MCF 10A (cell line): Measurements from ENCODE around the gene SLC25A39. TPM values are rescaled to one million over a fixed set of nuclear protein-coding genes. Genes with fewer than 3 reads are reported as not detected.

Experiments
- BruUV-seq: library from RNA; stranded (reverse); fragments of 400-500 nt; replicated peaks from 2 replicates; lab custom pipeline; 2021; lab: Mats Ljungman, UMichigan
- CTCF ChIA-PET: fragments of 300-600 bp; sonication (Branson Sonifier 250); formaldehyde crosslinking; extraction: SDS; loops from one replicate; lab custom pipeline; 2021; ENCODE audit warnings: antibody characterized with exemption, inconsistent platforms; lab: Yijun Ruan, JAX
- POLR2A ChIA-PET: fragments of 300-600, 350-650 bp; sonication (Branson Sonifier 250); formaldehyde crosslinking; extraction: SDS; loops from one replicate; lab custom pipeline; 2020; ENCODE audit warnings: antibody characterized with exemption, inconsistent platforms; lab: Yijun Ruan, JAX
- DNase-seq: peaks from one replicate; pipeline ENCODE4 v3.0.0-alpha.2; 2018; ENCODE audit not compliant: unreplicated experiment
- H3K27ac Mint-ChIP-seq: one replicate; pipeline ENCODE4 v1.8.0; 2022; ENCODE audit warnings: mild to moderate bottlenecking, low read depth, mixed read lengths; ENCODE audit not compliant: unreplicated experiment
- H3K27me3 Mint-ChIP-seq: one replicate; pipeline ENCODE4 v1.8.0; 2022; ENCODE audit warnings: mixed read lengths; ENCODE audit not compliant: insufficient read depth, unreplicated experiment
- H3K36me3 Mint-ChIP-seq: one replicate; pipeline ENCODE4 v1.8.0; 2022; ENCODE audit warnings: mild to moderate bottlenecking, moderate library complexity, mixed read lengths; ENCODE audit not compliant: insufficient read depth, unreplicated experiment
- H3K4me1 Mint-ChIP-seq: one replicate; pipeline ENCODE4 v1.8.0; 2022; ENCODE audit warnings: mixed read lengths; ENCODE audit not compliant: insufficient read depth, unreplicated experiment
- H3K4me3 Mint-ChIP-seq: one replicate; pipeline ENCODE4 v1.8.0; 2022; ENCODE audit warnings: mild to moderate bottlenecking, moderate library complexity, mixed read lengths; ENCODE audit not compliant: unreplicated experiment
- H3K9me3 Mint-ChIP-seq: one replicate; pipeline ENCODE4 v1.8.0; 2022; ENCODE audit warnings: mixed read lengths; ENCODE audit not compliant: unreplicated experiment
- intact Hi-C: fragments of 100-400 bp; cut with micrococcal nuclease; formaldehyde crosslinking; loops from 2 replicates; pipeline ENCODE4 v1.14.1; 2022
- total RNA-seq: library from RNA; stranded (reverse); gene quantifications from 2 replicates; pipeline ENCODE4 v1.2.3, GENCODE V29; 2022
- TF ChIP-seq, protein P1 (sequence below): fragments of 200-600 bp; IDR thresholded peaks from one replicate; pipeline ENCODE4 v1.8.0; 2022; ENCODE audit warnings: antibody characterized with exemption, mild to moderate bottlenecking; ENCODE audit not compliant: unreplicated experiment

Gene SLC25A39
- total RNA-seq, 1 experiment from 2014 or later = 157 TPM

DNA sequence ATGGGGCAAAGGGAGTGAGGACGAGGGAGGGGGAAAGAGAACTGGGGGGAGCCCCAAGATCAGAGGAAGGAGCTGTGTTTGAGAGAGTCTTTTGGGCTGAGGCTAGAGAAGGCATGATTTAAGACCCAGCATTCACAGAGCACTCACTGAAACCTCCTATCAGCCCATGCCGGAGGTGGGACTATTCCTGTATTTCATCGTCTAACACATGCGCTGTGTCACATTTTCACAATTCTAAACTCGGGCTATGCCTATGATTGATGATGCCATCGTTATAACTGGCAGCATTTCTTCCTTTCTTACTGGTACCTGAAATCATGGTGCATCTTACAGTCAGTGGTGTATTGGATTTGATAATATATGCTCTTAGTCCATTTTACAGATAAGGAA is 35.5 kb upstream of the SLC25A39 start:
- TF ChIP-seq, protein P1, sequence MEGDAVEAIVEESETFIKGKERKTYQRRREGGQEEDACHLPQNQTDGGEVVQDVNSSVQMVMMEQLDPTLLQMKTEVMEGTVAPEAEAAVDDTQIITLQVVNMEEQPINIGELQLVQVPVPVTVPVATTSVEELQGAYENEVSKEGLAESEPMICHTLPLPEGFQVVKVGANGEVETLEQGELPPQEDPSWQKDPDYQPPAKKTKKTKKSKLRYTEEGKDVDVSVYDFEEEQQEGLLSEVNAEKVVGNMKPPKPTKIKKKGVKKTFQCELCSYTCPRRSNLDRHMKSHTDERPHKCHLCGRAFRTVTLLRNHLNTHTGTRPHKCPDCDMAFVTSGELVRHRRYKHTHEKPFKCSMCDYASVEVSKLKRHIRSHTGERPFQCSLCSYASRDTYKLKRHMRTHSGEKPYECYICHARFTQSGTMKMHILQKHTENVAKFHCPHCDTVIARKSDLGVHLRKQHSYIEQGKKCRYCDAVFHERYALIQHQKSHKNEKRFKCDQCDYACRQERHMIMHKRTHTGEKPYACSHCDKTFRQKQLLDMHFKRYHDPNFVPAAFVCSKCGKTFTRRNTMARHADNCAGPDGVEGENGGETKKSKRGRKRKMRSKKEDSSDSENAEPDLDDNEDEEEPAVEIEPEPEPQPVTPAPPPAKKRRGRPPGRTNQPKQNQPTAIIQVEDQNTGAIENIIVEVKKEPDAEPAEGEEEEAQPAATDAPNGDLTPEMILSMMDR = no peak
- ChIA-PET POLR2A (no interaction called here), CTCF (no interaction called here)
- no peak for DNase-seq
- H3K27ac Mint-ChIP-seq = no peak overlapping the region
- no peak overlapping the region for H3K4me3 Mint-ChIP-seq
- intact Hi-C loops = no loop called here
- no peaks in the 10 kb centered on the region for H3K4me1 Mint-ChIP-seq
- H3K36me3 Mint-ChIP-seq = peaks cover 5% of the 10 kb centered on the region
- BruUV-seq = no TSS peak
- H3K27me3 Mint-ChIP-seq = peaks cover 5% of the 10 kb centered on the region
- H3K9me3 Mint-ChIP-seq = no peaks in the 10 kb centered on the region

DNA sequence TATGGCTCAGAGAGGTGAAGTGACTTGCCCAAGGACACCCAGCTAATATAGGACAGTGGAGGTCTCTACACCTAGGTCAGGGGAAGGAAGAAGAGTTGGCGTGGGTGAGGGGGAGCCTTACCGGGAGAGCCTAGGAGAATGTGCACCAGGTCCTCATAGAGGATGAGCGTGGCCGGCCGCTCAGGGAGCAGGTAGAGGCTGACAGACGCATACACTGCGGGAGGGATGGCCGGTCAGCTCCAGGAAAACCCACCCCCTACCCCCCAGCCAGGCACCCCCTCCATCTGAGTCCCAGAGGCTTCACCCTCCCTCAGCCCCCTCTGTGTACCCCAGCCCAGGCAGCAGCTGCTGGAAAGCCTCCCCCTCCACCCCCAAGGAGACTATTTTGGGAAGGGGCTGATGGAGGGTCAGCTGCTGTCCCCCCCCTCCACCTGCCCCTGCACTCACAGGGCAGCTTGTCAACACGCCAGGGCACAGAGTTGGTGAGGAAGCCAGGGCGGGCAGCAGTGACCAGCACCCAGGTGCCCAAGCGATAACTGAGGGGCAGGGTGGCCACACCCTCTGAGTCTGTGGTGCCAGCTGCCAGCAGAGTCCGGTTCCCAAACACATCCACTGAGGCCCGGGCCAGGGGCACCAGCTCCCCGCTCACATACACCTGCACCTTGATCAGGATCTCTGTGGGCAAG is 35.0 kb upstream of the SLC25A39 start:
- no TSS peak for BruUV-seq
- H3K4me1 Mint-ChIP-seq = no peaks in the 10 kb centered on the region
- H3K27ac Mint-ChIP-seq = no peak overlapping the region
- ChIA-PET CTCF (no interaction called here), POLR2A (no interaction called here)
- H3K27me3 Mint-ChIP-seq = no peaks in the 10 kb centered on the region
- H3K36me3 Mint-ChIP-seq = no peaks in the 10 kb centered on the region
- no peak overlapping the region for H3K4me3 Mint-ChIP-seq
- intact Hi-C loops = no loop called here
- DNase-seq = no peak
- no peaks in the 10 kb centered on the region for H3K9me3 Mint-ChIP-seq
- TF ChIP-seq, protein P1 = no peak

DNA sequence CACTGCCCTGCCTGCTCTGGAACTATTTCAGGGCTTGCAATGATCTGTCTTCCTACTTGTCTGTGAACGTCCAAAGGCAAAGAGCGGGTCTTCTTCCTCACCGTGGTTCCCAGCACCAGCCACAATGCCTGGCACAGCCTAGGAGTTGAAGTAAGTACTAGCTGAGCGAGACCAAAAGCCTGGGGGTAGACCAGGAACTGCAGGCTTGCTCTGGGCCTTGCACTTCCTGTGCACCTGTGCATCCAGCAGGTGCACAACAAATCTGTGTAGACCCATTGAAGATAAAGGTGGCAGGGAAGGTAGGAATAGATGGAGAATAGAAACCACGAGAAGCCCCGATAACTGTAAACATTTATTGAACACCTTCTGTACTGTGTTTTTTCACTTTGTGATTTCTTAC is 34.4 kb upstream of the SLC25A39 start:
- H3K27me3 Mint-ChIP-seq = no peaks in the 10 kb centered on the region
- intact Hi-C loops = no loop called here
- ChIA-PET CTCF (interaction anchor here (0.9 to 1.5 kb wide), 2 partner anchors 11 to 28 kb away, joined by 3 to 5 read pairs; no protein-coding TSS in a partner anchor), POLR2A (no interaction called here)
- TF ChIP-seq, protein P1 = no peak
- BruUV-seq = no TSS peak
- no peaks in the 10 kb centered on the region for H3K4me1 Mint-ChIP-seq
- no peak overlapping the region for H3K4me3 Mint-ChIP-seq
- H3K9me3 Mint-ChIP-seq = no peaks in the 10 kb centered on the region
- H3K36me3 Mint-ChIP-seq = no peaks in the 10 kb centered on the region
- DNase-seq = no peak
- H3K27ac Mint-ChIP-seq = no peak overlapping the region

DNA sequence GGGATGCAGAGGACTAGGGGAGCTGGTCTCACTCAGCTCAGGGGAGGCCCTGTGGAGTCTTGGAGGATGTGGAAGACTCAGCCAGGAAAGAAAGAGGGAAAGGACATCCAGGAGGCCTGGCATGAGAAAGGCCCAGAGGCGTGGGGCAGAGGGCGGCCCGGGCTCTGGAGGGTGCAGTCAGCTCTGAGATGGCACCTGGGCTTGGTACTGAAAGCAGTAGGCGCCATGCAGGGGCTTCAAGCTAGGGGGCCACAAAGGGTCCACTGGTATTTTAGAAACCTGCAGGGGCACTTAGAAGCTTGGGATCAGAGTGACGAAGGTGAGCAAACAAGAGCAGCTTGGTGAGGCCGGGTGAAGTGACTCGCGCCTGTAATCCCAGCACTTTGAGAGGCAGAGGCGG is 33.4 kb upstream of the SLC25A39 start:
- H3K27me3 Mint-ChIP-seq = no peaks in the 10 kb centered on the region
- intact Hi-C loops = no loop called here
- ChIA-PET POLR2A (interaction anchor here (0.7 to 1.0 kb wide), 2 partner anchors 32 to 351 kb away, joined by 3 to 5 read pairs; partner anchors contain the start of gene DBF4B), CTCF (interaction anchor here (0.6 to 1.5 kb wide), 7 partner anchors 8 to 137 kb away, joined by 3 to 5 read pairs (median 3); no protein-coding TSS in a partner anchor)
- BruUV-seq = no TSS peak
- H3K36me3 Mint-ChIP-seq = peaks cover 1% of the 10 kb centered on the region
- no peak overlapping the region for H3K4me3 Mint-ChIP-seq
- H3K27ac Mint-ChIP-seq = no peak overlapping the region
- DNase-seq = no peak
- no peaks in the 10 kb centered on the region for H3K9me3 Mint-ChIP-seq
- no peaks in the 10 kb centered on the region for H3K4me1 Mint-ChIP-seq
- TF ChIP-seq, protein P1 = no peak
